Measurements from ENCODE around the gene PCDHA4. TPM values are rescaled to one million over a fixed set of nuclear protein-coding genes. Genes with fewer than 3 reads are reported as not detected.

Gene PCDHA4
- polyA plus RNA-seq, 4 donors, result 0.62 to 1.6 (median 1.1) TPM

- DNase-seq (ENCODE audit: low read depth in 4 of 4, low spot score in 3 of 4), result peak in 1 of 4 donors; percentile 2
Observed at GRCh38 chr5:140855772-140856674, 49.2 kb downstream of the PCDHA4 start, which contains the start of gene PCDHA10. Gene PCDHA10, plus strand, starts transcription at chr5:140855897. Its CDS starts 152 bp downstream, at chr5:140856049.

GRCh38 chr5:140857177-140857986, 50.5 kb downstream of the PCDHA4 start:
- DNase-seq (ENCODE audit: low read depth in 4 of 4, low spot score in 3 of 4), result no peak

DNA sequence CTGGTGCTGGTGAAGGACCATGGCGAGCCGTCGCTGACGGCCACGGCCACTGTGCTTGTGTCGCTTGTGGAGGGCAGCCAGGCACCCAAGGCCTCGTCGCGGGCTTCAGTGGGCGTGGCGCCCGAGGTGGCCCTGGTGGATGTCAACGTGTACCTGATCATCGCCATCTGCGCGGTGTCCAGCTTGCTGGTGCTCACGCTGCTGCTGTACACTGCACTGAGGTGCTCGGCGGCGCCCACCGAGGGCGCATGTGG, 51.0 kb downstream of the PCDHA4 start:
- DNase-seq (ENCODE audit: low read depth in 4 of 4, low spot score in 3 of 4), result no peak

- DNase-seq (ENCODE audit: low read depth in 4 of 4, low spot score in 3 of 4), result no peak
Observed at GRCh38 chr5:140862441-140863295, 55.8 kb downstream of the PCDHA4 start.

Other genes with a start within 250 kb of the PCDHA4 start
- gene SRA1, start 249.6 kb upstream of the PCDHA4 start, polyA plus RNA-seq (ENCODE audit: insufficient read length in 4 of 4), result 10 to 100 TPM; 23.4 to 29.6 (median 26.4) TPM
- gene APBB3, start 242.5 kb upstream of the PCDHA4 start, polyA plus RNA-seq (ENCODE audit: insufficient read length in 4 of 4), result 10 to 100 TPM; 31.3 to 39.8 (median 33.9) TPM
- gene SLC35A4, start 242.2 kb upstream of the PCDHA4 start, polyA plus RNA-seq (ENCODE audit: insufficient read length in 4 of 4), result 10 to 100 TPM; 83.5 to 87.5 (median 85.2) TPM
- 10 to 100 TPM in 1 of 4 donors, 1 to 10 TPM in 3; 7.3 to 10.0 (median 8.4) TPM for gene CD14, start 173.9 kb upstream of the PCDHA4 start, polyA plus RNA-seq (ENCODE audit: insufficient read length in 4 of 4)
- gene TMCO6, start 167.6 kb upstream of the PCDHA4 start, polyA plus RNA-seq (ENCODE audit: insufficient read length in 4 of 4), result 10 to 100 TPM; 15.5 to 18.8 (median 16.9) TPM
- gene NDUFA2, start 159.4 kb upstream of the PCDHA4 start, polyA plus RNA-seq (ENCODE audit: insufficient read length in 4 of 4), result 100 to 1,000 TPM in 1 of 4 donors, 10 to 100 TPM in 3; 73.4 to 113 (median 79.0) TPM
- gene IK, start 159.2 kb upstream of the PCDHA4 start, polyA plus RNA-seq (ENCODE audit: insufficient read length in 4 of 4), result 100 to 1,000 TPM; 150 to 164 (median 156) TPM
- 10 to 100 TPM; 13.2 to 15.3 (median 14.3) TPM for gene WDR55, start 142.2 kb upstream of the PCDHA4 start, polyA plus RNA-seq (ENCODE audit: insufficient read length in 4 of 4)
- gene DND1, start 133.5 kb upstream of the PCDHA4 start, polyA plus RNA-seq (ENCODE audit: insufficient read length in 4 of 4), result under 1 TPM in 2 of 4 donors, not detected in 2; 0.14 to 0.29 TPM
- 10 to 100 TPM; 65.0 to 67.1 (median 66.5) TPM for gene HARS1, start 115.7 kb upstream of the PCDHA4 start, polyA plus RNA-seq (ENCODE audit: insufficient read length in 4 of 4)
- 10 to 100 TPM; 42.7 to 47.6 (median 45.9) TPM for gene HARS2, start 115.6 kb upstream of the PCDHA4 start, polyA plus RNA-seq (ENCODE audit: insufficient read length in 4 of 4)
- 100 to 1,000 TPM; 103 to 126 (median 118) TPM for gene ZMAT2, start 106.6 kb upstream of the PCDHA4 start, polyA plus RNA-seq (ENCODE audit: insufficient read length in 4 of 4)
- under 1 TPM in 1 of 4 donors, not detected in 3; 0.06 TPM for gene PCDHA1, start 20.9 kb upstream of the PCDHA4 start, polyA plus RNA-seq (ENCODE audit: insufficient read length in 4 of 4)
- gene PCDHA2, start 12.2 kb upstream of the PCDHA4 start, polyA plus RNA-seq (ENCODE audit: insufficient read length in 4 of 4), result under 1 TPM; 0.13 to 0.30 (median 0.25) TPM
- gene PCDHA3, start 6.0 kb upstream of the PCDHA4 start, polyA plus RNA-seq (ENCODE audit: insufficient read length in 4 of 4), result under 1 TPM; 0.25 to 0.49 (median 0.38) TPM
- gene PCDHA5, start 14.5 kb downstream of the PCDHA4 start, polyA plus RNA-seq (ENCODE audit: insufficient read length in 4 of 4), result under 1 TPM in 3 of 4 donors, not detected in 1; 0.04 to 0.15 (median 0.06) TPM
- under 1 TPM; 0.13 to 0.51 (median 0.47) TPM for gene PCDHA6, start 20.9 kb downstream of the PCDHA4 start, polyA plus RNA-seq (ENCODE audit: insufficient read length in 4 of 4)
- under 1 TPM; 0.28 to 0.51 (median 0.37) TPM for gene PCDHA7, start 27.2 kb downstream of the PCDHA4 start, polyA plus RNA-seq (ENCODE audit: insufficient read length in 4 of 4)
- gene PCDHA8, start 34.1 kb downstream of the PCDHA4 start, polyA plus RNA-seq (ENCODE audit: insufficient read length in 4 of 4), result under 1 TPM in 3 of 4 donors, not detected in 1; 0.04 to 0.07 (median 0.06) TPM
- under 1 TPM in 3 of 4 donors, not detected in 1; 0.01 to 0.11 (median 0.06) TPM for gene PCDHA9, start 41.3 kb downstream of the PCDHA4 start, polyA plus RNA-seq (ENCODE audit: insufficient read length in 4 of 4)
- gene PCDHA10, start 48.8 kb downstream of the PCDHA4 start, polyA plus RNA-seq (ENCODE audit: insufficient read length in 4 of 4), result 1 to 10 TPM in 1 of 4 donors, under 1 TPM in 3; 0.05 to 1.7 (median 0.43) TPM
- under 1 TPM; 0.16 to 0.37 (median 0.27) TPM for gene PCDHA11, start 61.9 kb downstream of the PCDHA4 start, polyA plus RNA-seq (ENCODE audit: insufficient read length in 4 of 4)
- under 1 TPM; 0.03 to 0.24 (median 0.10) TPM for gene PCDHA12, start 68.2 kb downstream of the PCDHA4 start, polyA plus RNA-seq (ENCODE audit: insufficient read length in 4 of 4)
- gene PCDHA13, start 75.1 kb downstream of the PCDHA4 start, polyA plus RNA-seq (ENCODE audit: insufficient read length in 4 of 4), result under 1 TPM in 3 of 4 donors, not detected in 1; 0.01 to 0.14 (median 0.04) TPM
- gene PCDHAC1, start 119.2 kb downstream of the PCDHA4 start, polyA plus RNA-seq (ENCODE audit: insufficient read length in 4 of 4), result under 1 TPM in 3 of 4 donors, not detected in 1; 0.10 to 0.16 (median 0.11) TPM
- gene PCDHAC2, start 159.4 kb downstream of the PCDHA4 start, polyA plus RNA-seq (ENCODE audit: insufficient read length in 4 of 4), result under 1 TPM; 0.45 to 0.70 (median 0.59) TPM
- gene PCDHB1, start 244.3 kb downstream of the PCDHA4 start, polyA plus RNA-seq (ENCODE audit: insufficient read length in 4 of 4), result under 1 TPM; 0.05 to 0.13 (median 0.08) TPM

Measured in right renal pelvis (tissue), 4 donors.